ENCODE results near the gene DCP1A.
A peak's percentile ranks its signal among the peaks of the same experiment; 100 is the strongest.

The DCP1A gene

DNA sequence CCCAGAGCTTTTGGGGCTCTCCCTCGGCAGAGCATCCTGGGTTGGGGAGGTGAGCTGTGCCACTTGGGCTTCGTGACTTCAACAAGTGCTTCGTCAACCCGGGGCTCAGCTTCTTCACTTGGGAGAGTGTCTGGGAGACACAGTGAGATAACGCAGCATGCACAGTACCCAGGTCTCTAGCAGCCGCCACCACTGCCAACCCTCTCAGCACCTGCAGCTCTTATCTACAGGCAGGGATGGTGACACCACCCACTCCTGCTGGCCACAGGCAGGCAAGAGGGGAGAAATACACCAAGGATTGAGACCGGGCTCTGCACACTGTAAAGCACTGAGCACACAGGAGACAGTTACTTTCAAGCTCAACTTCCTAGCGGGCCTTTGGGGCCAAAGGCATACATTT lies 103.1 kb downstream of the DCP1A start:
- TF ChIP-seq, protein P1, sequence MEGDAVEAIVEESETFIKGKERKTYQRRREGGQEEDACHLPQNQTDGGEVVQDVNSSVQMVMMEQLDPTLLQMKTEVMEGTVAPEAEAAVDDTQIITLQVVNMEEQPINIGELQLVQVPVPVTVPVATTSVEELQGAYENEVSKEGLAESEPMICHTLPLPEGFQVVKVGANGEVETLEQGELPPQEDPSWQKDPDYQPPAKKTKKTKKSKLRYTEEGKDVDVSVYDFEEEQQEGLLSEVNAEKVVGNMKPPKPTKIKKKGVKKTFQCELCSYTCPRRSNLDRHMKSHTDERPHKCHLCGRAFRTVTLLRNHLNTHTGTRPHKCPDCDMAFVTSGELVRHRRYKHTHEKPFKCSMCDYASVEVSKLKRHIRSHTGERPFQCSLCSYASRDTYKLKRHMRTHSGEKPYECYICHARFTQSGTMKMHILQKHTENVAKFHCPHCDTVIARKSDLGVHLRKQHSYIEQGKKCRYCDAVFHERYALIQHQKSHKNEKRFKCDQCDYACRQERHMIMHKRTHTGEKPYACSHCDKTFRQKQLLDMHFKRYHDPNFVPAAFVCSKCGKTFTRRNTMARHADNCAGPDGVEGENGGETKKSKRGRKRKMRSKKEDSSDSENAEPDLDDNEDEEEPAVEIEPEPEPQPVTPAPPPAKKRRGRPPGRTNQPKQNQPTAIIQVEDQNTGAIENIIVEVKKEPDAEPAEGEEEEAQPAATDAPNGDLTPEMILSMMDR (IDR thresholded peaks at IDR 0.05; ENCODE audit: insufficient read depth, missing control alignments) = no peak
- FAIRE-seq (no peak), DNase-seq (ENCODE audit: insufficient read length, low spot score) (no peak)

DNA sequence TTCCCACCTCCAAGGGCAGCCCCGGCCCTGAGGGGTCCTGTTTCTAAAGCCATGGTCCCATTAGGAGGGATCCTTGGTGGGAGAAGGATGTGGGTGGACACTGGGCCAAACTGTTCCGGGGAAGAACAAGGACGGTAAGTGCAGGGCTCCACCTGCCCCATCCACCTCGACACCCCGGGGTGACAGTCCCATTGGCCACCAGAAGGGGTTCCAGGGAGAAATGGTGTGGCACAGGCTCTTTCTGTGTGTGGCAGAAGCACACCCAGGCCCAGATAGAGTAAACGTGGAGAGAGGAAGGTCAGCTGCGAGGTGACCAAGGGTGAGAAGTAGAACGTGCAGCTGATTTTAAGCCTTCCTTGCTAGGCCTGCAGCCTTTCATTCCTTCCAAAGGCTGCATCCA lies 103.6 kb downstream of the DCP1A start:
- DNase-seq (ENCODE audit: insufficient read length, low spot score) = no peak
- TF ChIP-seq, protein P1 (IDR thresholded peaks at IDR 0.05; ENCODE audit: insufficient read depth, missing control alignments) = no peak
- no peak for FAIRE-seq

DNA sequence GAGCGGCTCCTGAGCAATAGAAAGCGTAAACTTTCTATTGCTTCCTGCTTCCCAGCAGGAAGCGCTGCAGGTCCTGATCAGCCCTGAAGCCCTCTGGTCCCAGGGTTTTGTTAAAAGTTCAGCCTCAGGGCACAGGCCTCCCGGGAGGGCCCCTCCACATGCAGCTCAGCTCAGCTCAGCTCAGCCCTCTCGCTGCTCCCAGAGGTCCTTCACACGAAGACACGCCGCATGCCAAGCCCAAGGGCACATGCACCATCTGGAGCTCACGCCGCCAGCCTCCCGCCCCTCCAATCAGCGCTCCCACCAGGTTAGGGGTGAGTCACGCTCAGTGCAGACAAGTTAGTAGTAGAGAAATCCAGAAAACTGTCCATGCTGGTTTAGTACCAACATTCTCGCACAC lies 104.2 kb downstream of the DCP1A start:
- FAIRE-seq (no peak), DNase-seq (ENCODE audit: insufficient read length, low spot score) (no peak)
- TF ChIP-seq, protein P1 (IDR thresholded peaks at IDR 0.05; ENCODE audit: insufficient read depth, missing control alignments) = peak; percentile 23

DNA sequence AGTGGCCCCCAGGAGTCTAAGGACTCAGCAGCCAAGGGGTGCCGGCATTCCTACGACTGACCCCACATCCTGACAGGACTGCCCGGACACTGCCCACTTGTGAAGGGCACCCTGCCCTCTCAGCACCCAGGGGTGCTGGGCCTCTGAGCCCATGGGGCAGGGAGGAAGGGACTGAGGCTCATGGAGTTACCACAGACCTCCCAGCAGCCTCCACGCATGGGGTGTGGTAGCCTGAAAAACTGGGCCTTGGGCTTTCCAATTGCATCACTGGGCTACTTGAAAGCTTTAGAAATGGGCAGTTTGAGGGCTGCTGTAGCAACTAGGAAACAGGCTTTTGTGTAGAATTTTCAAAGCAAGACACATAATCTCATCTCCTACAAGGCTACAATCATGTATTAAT lies 104.7 kb downstream of the DCP1A start:
- TF ChIP-seq, protein P1 (IDR thresholded peaks at IDR 0.05; ENCODE audit: insufficient read depth, missing control alignments) = no peak
- FAIRE-seq = no peak
- no peak for DNase-seq (ENCODE audit: insufficient read length, low spot score)

DNA sequence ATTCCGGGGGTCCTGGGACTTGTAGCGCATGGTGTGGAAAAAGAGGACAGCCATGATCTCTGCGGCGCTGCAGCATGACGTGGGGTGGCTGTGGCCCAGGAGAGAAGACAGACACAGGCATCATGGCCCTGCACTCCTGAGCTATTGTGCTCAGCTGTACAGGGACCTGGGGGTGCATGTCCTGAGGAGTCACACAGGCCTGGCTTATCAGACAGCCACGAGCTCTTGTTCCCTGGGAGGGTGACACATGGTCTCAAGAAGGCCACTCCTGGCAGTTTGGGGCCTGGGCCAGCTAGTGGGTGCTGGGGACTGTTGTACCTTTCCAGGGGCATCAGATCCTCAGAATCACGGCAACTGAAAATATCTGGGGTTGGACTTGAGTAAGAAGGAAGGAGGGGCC lies 105.2 kb downstream of the DCP1A start:
- no peak for DNase-seq (ENCODE audit: insufficient read length, low spot score)

DNA sequence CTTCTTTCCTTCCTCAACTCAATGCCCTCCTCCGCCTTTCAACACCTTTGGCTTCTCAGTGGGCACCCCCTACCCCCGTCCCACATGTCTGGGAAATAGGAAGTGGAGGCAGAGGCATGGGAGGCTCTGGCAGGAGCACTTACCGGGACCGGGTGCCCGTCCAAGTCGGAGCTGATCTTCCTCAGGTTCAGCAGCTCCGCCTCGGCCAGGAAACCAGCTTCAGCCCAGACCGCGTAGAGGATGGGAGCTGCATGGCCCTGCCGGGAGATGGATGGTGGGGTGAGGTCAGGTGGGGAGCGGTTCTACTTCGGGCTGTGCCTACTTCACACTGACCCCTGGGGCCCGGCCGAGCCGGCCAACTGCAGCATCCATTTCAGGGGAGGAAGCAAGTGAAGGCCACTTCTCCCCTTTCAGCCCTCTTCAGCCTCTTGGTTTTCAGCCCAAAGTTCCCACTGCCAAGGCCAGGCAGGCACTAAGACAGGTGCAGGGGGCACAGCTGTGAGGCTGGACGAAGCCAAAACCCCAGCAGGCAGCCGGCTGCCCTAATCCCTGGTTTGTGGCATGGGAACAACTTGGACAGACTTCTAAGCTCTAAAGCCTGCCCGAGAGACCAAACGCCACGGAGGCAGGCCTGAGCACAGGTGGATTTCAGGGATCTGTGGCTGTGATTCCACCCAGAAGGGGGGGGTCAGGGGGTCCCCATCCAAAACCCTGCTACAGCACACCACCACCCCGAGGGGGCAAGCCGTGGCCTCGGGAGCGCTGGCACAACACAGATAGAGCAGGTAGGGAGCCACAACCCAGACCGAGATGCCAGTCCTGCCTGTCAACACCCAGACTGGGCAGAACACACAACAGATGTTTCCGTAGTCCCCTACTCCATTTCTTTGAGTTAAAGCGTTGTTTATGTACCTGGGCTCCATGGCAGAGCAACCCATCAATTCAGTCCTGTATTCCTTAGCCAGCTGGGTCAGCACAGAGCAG lies 106.1 kb downstream of the DCP1A start:
- no peak for FAIRE-seq
- TF ChIP-seq, protein P1 (IDR thresholded peaks at IDR 0.05; ENCODE audit: insufficient read depth, missing control alignments) = no peak
- DNase-seq (ENCODE audit: insufficient read length, low spot score) = no peak

More for the DNA sequence above, 105.2 kb downstream of the DCP1A start:
- no peak for FAIRE-seq
- TF ChIP-seq, protein P1 (IDR thresholded peaks at IDR 0.05; ENCODE audit: insufficient read depth, missing control alignments) = no peak

DNA sequence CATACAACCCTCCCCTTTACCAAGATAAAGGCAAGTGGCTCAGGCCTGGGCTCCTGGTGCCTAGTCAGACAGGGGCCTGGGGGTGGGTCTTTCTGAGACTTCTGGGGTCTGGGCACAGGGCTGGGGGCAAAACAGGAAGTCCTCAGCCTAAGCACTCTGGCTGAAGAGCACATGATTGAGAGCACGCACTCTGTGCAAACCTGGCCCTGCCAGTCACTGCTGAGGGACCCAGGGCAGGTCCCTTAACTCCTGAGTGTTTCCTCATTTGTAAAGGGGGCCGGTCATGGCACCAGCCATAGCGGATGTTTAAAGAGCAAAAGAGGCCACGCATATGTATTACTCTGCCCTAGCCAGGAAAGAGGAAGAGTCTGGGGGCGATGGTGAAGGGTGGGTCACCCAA lies 107.5 kb downstream of the DCP1A start:
- TF ChIP-seq, protein P1 (IDR thresholded peaks at IDR 0.05; ENCODE audit: insufficient read depth, missing control alignments) = no peak
- DNase-seq (ENCODE audit: insufficient read length, low spot score) (no peak), FAIRE-seq (no peak)

All from D721Med (cell line).